GM12801 (cell line): Measurements from ENCODE around the gene MARCHF5.

Source experiments
- CTCF ChIP-seq: IDR thresholded peaks from one replicate; pipeline ENCODE4 v1.5.1; 2011; ENCODE audit warnings: control low read depth; ENCODE audit not compliant: insufficient read length; ENCODE audit errors: extremely low read depth

Gene MARCHF5

DNA sequence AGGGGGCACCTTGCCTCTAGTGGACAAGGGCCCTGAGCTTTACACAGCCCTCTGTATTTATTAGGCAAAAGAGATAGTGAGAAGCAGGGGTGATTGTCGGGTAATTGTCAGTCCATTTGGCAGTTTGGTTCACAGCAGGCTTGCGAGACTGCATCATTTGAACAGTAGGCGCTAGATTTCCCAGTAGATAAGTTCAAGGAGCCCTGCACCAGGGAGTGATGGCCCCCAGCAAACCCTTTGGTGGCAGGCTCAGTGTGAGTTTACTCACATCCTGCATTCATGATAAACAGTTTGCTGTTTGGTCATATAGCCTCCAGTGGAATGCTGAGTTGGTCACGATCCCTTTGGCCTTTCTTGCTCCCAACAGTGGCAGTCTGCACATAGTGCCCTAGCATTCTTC lies 59.4 kb downstream of the MARCHF5 start:
- TF ChIP-seq CTCF = no peak

DNA sequence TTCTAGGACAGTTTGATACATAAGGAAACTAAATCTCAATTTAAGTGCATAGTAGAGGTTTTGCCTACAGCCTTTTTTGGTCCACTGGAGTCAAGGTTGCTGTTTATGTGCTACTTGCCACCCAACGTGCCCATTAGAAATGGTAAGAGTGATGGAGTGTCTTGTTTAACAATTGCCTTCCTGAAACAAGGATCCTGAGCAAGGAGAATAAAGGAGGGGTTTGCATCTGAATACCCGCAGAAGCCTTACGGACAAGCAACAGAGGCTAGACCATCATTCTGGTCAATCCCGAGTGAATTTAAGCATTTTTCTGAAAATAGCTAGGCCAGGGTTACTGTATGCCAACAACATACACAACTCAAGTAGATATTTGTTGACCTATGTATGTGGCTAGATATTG lies 63.6 kb downstream of the MARCHF5 start:
- no peak for TF ChIP-seq CTCF

- TF ChIP-seq CTCF = no peak
Observed at GRCh38 chr10:92356041-92356440, 65.1 kb downstream of the MARCHF5 start.

GRCh38 chr10:92363498-92363897 lies 72.5 kb downstream of the MARCHF5 start:
- no peak for TF ChIP-seq CTCF

- TF ChIP-seq CTCF = no peak
Observed at GRCh38 chr10:92366412-92367021, 75.5 kb downstream of the MARCHF5 start.

- TF ChIP-seq CTCF = no peak
Observed at GRCh38 chr10:92377962-92378361, 87.0 kb downstream of the MARCHF5 start.

GRCh38 chr10:92381543-92381954 lies 90.6 kb downstream of the MARCHF5 start:
- TF ChIP-seq CTCF = no peak
